ENCODE data around the gene ACOT9. TPM values are rescaled to one million over a fixed set of nuclear protein-coding genes. Genes with fewer than 3 reads are reported as not detected.

The ACOT9 gene
- total and polyA plus RNA-seq, 2 experiments from 2014 or later, result 28.5 to 34.3 TPM

DNA sequence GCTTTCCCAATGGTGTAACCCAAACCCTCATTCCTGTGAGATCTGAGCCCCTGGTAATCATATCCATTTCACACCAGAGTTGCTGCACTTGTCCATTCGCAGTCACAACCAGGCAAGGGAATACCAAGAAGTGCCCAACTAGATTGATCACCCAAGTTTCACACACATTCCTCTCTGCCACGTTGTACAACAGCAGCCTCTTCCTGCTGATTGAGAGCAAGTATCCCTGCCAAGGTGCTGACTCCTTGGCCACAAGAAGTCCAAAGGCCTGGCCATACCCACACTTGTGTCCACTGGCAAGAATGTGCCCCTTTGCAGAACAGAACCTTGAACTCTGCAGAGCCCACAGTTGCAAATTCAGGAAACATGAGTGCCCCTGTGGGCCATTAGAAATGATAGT, 6.5 kb upstream of the ACOT9 start (continued):
- TF ChIP-seq, protein P1, sequence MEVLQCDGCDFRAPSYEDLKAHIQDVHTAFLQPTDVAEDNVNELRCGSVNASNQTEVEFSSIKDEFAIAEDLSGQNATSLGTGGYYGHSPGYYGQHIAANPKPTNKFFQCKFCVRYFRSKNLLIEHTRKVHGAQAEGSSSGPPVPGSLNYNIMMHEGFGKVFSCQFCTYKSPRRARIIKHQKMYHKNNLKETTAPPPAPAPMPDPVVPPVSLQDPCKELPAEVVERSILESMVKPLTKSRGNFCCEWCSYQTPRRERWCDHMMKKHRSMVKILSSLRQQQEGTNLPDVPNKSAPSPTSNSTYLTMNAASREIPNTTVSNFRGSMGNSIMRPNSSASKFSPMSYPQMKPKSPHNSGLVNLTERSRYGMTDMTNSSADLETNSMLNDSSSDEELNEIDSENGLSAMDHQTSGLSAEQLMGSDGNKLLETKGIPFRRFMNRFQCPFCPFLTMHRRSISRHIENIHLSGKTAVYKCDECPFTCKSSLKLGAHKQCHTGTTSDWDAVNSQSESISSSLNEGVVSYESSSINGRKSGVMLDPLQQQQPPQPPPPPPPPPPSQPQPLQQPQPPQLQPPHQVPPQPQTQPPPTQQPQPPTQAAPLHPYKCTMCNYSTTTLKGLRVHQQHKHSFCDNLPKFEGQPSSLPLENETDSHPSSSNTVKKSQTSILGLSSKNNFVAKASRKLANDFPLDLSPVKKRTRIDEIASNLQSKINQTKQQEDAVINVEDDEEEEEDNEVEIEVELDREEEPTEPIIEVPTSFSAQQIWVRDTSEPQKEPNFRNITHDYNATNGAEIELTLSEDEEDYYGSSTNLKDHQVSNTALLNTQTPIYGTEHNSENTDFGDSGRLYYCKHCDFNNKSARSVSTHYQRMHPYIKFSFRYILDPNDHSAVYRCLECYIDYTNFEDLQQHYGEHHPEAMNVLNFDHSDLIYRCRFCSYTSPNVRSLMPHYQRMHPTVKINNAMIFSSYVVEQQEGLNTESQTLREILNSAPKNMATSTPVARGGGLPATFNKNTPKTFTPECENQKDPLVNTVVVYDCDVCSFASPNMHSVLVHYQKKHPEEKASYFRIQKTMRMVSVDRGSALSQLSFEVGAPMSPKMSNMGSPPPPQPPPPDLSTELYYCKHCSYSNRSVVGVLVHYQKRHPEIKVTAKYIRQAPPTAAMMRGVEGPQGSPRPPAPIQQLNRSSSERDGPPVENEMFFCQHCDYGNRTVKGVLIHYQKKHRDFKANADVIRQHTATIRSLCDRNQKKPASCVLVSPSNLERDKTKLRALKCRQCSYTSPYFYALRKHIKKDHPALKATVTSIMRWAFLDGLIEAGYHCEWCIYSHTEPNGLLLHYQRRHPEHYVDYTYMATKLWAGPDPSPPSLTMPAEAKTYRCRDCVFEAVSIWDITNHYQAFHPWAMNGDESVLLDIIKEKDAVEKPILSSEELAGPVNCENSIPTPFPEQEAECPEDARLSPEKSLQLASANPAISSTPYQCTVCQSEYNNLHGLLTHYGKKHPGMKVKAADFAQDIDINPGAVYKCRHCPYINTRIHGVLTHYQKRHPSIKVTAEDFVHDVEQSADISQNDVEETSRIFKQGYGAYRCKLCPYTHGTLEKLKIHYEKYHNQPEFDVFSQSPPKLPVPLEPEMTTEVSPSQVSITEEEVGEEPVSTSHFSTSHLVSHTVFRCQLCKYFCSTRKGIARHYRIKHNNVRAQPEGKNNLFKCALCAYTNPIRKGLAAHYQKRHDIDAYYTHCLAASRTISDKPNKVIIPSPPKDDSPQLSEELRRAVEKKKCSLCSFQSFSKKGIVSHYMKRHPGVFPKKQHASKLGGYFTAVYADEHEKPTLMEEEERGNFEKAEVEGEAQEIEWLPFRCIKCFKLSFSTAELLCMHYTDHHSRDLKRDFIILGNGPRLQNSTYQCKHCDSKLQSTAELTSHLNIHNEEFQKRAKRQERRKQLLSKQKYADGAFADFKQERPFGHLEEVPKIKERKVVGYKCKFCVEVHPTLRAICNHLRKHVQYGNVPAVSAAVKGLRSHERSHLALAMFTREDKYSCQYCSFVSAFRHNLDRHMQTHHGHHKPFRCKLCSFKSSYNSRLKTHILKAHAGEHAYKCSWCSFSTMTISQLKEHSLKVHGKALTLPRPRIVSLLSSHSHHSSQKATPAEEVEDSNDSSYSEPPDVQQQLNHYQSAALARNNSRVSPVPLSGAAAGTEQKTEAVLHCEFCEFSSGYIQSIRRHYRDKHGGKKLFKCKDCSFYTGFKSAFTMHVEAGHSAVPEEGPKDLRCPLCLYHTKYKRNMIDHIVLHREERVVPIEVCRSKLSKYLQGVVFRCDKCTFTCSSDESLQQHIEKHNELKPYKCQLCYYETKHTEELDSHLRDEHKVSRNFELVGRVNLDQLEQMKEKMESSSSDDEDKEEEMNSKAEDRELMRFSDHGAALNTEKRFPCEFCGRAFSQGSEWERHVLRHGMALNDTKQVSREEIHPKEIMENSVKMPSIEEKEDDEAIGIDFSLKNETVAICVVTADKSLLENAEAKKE (CRISPR knock-in tag; IDR thresholded peaks at IDR 0.05), result no peak
- TF ChIP-seq NANOG (IDR thresholded peaks at IDR 0.05; ENCODE audit: borderline replicate concordance) (no peak), POLR2AphosphoS5 (IDR thresholded peaks at IDR 0.05; ENCODE audit: low read depth) (no peak), ZNF331 (CRISPR knock-in tag; IDR thresholded peaks at IDR 0.05; ENCODE audit: low read depth) (no peak), EZH2 (IDR thresholded peaks at IDR 0.05; ENCODE audit: low read depth, unreplicated experiment) (no peak), STAT1 (IDR thresholded peaks at IDR 0.05; ENCODE audit: unreplicated experiment) (no peak), CREB1 (CRISPR knock-in tag; IDR thresholded peaks at IDR 0.05; ENCODE audit: low read depth) (no peak), JUNB (IDR thresholded peaks at IDR 0.05; ENCODE audit: unreplicated experiment) (no peak), ZNF114 (CRISPR knock-in tag; IDR thresholded peaks at IDR 0.05) (no peak)
- TF ChIP-seq, protein P2, sequence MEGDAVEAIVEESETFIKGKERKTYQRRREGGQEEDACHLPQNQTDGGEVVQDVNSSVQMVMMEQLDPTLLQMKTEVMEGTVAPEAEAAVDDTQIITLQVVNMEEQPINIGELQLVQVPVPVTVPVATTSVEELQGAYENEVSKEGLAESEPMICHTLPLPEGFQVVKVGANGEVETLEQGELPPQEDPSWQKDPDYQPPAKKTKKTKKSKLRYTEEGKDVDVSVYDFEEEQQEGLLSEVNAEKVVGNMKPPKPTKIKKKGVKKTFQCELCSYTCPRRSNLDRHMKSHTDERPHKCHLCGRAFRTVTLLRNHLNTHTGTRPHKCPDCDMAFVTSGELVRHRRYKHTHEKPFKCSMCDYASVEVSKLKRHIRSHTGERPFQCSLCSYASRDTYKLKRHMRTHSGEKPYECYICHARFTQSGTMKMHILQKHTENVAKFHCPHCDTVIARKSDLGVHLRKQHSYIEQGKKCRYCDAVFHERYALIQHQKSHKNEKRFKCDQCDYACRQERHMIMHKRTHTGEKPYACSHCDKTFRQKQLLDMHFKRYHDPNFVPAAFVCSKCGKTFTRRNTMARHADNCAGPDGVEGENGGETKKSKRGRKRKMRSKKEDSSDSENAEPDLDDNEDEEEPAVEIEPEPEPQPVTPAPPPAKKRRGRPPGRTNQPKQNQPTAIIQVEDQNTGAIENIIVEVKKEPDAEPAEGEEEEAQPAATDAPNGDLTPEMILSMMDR (conservative IDR thresholded peaks at IDR 0.05; ENCODE audit: low read depth in 2 of 2), result no peak
